Gastrocnemius medialis (tissue), 4 donors: ENCODE results near the gene ALG1L2.
"Not testable (repeated sequence)": the region's sequence is repeated elsewhere in the genome, so short reads cannot be mapped to it uniquely, and the experiment has no call there.

Experiments
- POLR2A ChIP-seq, 2 donors: fragments of 450-650 bp; IDR thresholded peaks; one replicate each; pipeline ENCODE4 v1.6.1; 2017; ENCODE audit warnings: antibody characterized with exemption in 2 of 2, mild to moderate bottlenecking in 2 of 2, moderate library complexity in 2 of 2
- TF ChIP-seq, protein P1 (sequence below), 5 experiments: fragments of 450-650 bp in 3 of 5; fragments of 200-600 bp in 2 of 5; sonication (generic) in 2 of 5; IDR thresholded peaks in 4 of 5; conservative IDR thresholded peaks in 1 of 5; 1 replicate in 4 of 5; 2 replicates in 1 of 5; pipeline ENCODE4 v1.5.1; 2016 to 2019; ENCODE audit warnings: antibody characterized with exemption in 5 of 5, mild to moderate bottlenecking in 3 of 5, moderate library complexity in 3 of 5

DNA sequence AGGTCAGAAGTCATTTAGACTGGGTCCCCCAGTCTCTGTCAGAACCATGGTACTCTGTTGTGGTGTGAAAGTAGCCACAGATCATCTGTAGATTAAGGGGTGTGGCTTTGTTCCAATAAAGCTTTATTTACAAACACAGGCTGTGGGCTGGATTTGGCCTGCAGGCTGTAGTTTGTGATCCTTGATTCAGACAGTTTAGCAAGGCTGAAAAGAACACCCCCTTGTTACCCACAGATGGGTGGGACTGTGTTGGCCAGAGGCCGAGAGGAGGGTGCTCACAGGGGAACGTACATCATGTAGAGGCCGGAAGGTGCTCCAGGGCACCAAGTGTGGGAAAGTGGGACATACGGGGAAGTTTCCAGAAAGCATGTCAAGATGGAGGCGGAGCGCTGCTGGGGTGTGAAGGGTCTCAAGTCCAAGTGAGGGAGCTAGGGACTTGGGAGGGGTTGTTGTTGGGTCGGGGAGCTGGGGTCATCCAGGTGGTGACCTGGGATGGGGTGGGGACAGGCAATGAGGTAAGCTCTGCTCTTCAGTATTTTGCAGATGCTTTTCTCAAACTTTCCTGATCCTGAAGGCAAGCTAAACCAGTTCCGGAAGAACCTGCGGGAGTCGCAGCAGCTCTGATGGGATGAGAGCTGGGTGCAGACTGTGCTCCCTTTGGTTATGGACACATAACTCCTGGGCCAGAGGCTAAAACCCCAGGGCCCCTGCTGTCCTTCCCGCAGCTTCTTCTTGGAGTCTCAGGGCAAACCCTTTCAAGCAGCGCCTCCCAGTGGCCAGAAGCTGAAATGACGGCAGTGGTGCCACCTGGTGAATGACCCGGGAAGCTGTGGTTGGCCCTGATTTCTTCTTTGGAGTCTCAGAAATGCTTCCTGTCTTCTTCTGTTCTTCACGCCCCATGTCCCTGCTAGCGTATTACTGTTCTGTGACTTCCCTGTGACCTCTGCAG is 16.3 kb downstream of the ALG1L2 start:
- TF ChIP-seq, protein P1, sequence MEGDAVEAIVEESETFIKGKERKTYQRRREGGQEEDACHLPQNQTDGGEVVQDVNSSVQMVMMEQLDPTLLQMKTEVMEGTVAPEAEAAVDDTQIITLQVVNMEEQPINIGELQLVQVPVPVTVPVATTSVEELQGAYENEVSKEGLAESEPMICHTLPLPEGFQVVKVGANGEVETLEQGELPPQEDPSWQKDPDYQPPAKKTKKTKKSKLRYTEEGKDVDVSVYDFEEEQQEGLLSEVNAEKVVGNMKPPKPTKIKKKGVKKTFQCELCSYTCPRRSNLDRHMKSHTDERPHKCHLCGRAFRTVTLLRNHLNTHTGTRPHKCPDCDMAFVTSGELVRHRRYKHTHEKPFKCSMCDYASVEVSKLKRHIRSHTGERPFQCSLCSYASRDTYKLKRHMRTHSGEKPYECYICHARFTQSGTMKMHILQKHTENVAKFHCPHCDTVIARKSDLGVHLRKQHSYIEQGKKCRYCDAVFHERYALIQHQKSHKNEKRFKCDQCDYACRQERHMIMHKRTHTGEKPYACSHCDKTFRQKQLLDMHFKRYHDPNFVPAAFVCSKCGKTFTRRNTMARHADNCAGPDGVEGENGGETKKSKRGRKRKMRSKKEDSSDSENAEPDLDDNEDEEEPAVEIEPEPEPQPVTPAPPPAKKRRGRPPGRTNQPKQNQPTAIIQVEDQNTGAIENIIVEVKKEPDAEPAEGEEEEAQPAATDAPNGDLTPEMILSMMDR (IDR thresholded peaks at IDR 0.05 in 4 of 5, conservative IDR thresholded peaks at IDR 0.05 in 1 of 5) = peak in 2 of 5 experiments; percentile 25 to 44
- TF ChIP-seq POLR2A (IDR thresholded peaks at IDR 0.05) = not testable (repeated sequence)
